ENCODE results near the gene ABHD10. TPM values are rescaled to one million over a fixed set of nuclear protein-coding genes. Genes with fewer than 3 reads are reported as not detected.

ABHD10 gene
- total RNA-seq, 1 donor from 2014 or later = 55.6 TPM

DNA sequence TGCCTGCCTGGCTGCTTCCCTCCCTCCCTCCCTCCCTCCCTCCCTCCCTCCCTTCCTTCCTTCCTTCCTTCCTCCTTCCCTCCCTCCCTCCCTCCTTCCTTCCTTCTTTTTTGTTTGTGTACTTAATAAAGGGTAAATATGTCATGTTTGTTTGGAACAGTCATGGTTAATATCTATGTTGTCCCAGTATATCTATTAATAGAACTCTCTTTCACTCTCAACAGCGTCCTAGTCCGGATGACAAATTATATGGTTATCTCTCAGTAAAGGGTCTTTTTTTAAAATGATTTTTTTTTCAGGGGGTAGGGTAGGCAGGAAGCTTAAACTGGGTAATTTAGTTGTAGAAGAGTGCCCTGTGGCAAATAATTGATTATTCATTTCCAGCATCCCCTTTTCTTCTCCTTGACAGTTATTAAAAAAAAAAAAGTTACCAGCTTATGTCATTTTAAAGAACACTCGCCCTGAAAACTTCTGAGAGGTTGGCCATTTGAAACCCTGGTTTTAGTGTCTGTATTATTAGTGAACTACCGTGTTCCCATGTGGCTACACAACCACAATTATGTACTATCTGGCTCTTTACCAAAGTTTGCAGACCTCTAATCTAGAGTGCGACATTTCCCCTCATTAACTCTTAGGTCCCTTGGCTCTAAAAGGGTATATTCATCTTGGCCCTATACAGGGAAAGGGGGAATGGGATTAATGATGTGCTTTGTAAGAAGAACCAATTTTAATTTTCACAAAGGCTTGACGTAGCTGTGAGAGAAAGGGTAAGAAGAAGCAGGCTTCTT, 33.6 kb downstream of the ABHD10 start:
- no peak overlapping the region for H3K27ac Mint-ChIP-seq (ENCODE audit: unreplicated experiment)

DNA sequence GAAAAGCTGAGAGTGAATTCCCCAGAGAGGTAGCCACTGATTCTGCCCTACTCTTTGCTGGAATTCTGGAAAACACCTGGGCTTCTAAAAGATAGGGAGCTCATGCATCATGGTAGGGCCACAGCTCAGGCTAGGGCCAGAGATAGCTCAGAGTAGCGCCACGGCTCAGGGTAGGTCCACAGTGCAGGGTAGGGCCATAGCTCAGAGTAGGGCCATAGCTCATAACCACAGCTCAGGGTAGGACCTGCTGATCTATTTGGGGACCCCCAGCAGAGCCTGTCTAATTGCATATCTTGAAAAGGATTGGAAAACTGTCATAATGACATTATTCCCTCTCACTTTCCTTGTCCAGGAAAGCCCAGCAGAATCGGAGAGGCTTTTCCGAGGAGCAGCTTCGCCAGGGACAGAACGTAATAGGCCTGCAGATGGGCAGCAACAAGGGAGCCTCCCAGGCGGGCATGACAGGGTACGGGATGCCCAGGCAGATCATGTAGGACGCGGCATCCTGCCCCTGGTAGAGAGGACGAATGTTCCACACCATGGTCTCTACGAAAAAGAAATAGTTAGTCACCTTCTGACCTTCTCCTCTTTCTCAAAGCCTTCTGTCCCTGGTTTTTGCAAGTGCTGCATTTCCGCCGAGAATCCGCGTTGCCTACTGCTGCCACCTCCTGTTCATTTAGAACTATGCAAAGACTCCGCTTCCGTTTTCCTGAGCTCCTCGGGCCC, 34.4 kb downstream of the ABHD10 start:
- TF ChIP-seq, protein P1, sequence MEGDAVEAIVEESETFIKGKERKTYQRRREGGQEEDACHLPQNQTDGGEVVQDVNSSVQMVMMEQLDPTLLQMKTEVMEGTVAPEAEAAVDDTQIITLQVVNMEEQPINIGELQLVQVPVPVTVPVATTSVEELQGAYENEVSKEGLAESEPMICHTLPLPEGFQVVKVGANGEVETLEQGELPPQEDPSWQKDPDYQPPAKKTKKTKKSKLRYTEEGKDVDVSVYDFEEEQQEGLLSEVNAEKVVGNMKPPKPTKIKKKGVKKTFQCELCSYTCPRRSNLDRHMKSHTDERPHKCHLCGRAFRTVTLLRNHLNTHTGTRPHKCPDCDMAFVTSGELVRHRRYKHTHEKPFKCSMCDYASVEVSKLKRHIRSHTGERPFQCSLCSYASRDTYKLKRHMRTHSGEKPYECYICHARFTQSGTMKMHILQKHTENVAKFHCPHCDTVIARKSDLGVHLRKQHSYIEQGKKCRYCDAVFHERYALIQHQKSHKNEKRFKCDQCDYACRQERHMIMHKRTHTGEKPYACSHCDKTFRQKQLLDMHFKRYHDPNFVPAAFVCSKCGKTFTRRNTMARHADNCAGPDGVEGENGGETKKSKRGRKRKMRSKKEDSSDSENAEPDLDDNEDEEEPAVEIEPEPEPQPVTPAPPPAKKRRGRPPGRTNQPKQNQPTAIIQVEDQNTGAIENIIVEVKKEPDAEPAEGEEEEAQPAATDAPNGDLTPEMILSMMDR (conservative IDR thresholded peaks at IDR 0.05) = peak; percentile 78
- Mint-ChIP-seq H3K27me3 (ENCODE audit: low read depth) (no peaks in the 10 kb centered on the region), H3K4me3 (no peak overlapping the region), H3K27ac (ENCODE audit: unreplicated experiment) (no peak overlapping the region), H3K9me3 (no peaks in the 10 kb centered on the region), H3K4me1 (peaks cover 46% of the 10 kb centered on the region), H3K36me3 (ENCODE audit: low read depth) (peaks cover 18% of the 10 kb centered on the region)
- peak; percentile 58 for DNase-seq (ENCODE audit: low read depth, low spot score)

More for the DNA sequence above, 33.6 kb downstream of the ABHD10 start:
- peaks cover 18% of the 10 kb centered on the region for H3K36me3 Mint-ChIP-seq (ENCODE audit: low read depth)
- peaks cover 46% of the 10 kb centered on the region for H3K4me1 Mint-ChIP-seq
- no peaks in the 10 kb centered on the region for H3K9me3 Mint-ChIP-seq
- TF ChIP-seq, protein P1 (conservative IDR thresholded peaks at IDR 0.05) = no peak
- no peak overlapping the region for H3K4me3 Mint-ChIP-seq
- H3K27me3 Mint-ChIP-seq (ENCODE audit: low read depth) = no peaks in the 10 kb centered on the region
- no peak for DNase-seq (ENCODE audit: low read depth, low spot score)

DNA sequence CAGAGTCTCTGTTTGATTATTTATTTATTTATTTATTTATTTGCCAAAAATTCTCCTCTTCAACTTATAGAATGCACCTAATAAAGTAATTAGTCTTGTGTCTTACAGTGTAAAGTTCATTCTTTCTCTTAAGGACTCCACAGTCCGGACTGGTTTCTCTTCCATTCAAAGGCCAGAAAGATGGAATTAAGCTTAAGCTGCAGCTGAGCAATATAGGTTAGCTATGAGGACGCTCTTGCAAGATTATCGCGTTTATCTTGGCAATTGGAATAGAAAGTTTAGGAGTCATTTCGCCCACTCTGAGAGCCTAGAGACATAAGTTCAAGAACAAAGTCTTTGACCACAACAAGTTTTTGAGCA, 34.9 kb downstream of the ABHD10 start:
- no peaks in the 10 kb centered on the region for H3K9me3 Mint-ChIP-seq
- H3K4me1 Mint-ChIP-seq = peaks cover 42% of the 10 kb centered on the region
- H3K27me3 Mint-ChIP-seq (ENCODE audit: low read depth) = no peaks in the 10 kb centered on the region
- no peak overlapping the region for H3K27ac Mint-ChIP-seq (ENCODE audit: unreplicated experiment)
- DNase-seq (ENCODE audit: low read depth, low spot score) = no peak
- H3K36me3 Mint-ChIP-seq (ENCODE audit: low read depth) = peaks cover 14% of the 10 kb centered on the region
- TF ChIP-seq, protein P1 (conservative IDR thresholded peaks at IDR 0.05) = no peak
- no peak overlapping the region for H3K4me3 Mint-ChIP-seq

DNA sequence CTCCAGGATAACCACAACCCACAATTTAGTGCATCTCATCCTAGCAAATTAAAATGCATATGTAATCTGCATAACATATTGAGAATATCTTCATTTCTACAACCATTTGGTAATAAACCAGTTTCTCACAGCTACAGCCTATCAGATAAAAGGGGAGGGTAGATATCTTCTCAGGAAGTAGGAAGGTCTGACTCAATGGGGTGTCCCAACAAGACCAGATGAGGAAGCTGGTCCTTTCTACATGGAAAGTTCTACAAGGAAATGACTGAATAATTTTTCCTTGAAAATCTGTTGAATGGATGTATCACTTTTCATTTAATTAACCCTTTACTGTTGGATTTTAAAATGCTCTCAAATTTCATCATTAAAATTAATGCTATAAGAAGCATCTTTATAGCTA, 38.3 kb downstream of the ABHD10 start:
- DNase-seq (ENCODE audit: low read depth, low spot score) = no peak
- Mint-ChIP-seq H3K9me3 (peaks cover 5% of the 10 kb centered on the region), H3K27ac (ENCODE audit: unreplicated experiment) (no peak overlapping the region), H3K36me3 (ENCODE audit: low read depth) (no peaks in the 10 kb centered on the region), H3K4me3 (no peak overlapping the region), H3K4me1 (peaks cover 41% of the 10 kb centered on the region), H3K27me3 (ENCODE audit: low read depth) (no peaks in the 10 kb centered on the region)
- TF ChIP-seq, protein P1 (conservative IDR thresholded peaks at IDR 0.05) = no peak

DNA sequence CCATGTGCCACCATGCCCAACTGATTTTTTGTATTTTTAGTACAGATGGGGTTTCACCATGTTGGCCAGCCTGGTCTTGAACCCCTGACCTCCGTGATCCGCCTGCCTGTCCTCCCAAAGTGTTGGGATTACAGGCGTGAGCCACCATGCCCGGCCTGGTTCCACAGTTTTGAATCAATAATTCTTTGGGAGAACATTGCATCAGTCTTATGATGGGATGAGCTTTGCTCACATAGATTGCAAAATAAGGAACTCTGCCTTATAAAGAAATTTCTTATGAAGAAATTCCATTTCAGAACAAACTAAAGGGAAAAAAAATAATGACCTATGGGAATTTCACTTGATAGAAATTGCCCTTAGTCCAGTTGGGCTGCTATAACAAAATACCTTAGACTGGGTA, 39.9 kb downstream of the ABHD10 start:
- Mint-ChIP-seq H3K9me3 (peaks cover 6% of the 10 kb centered on the region), H3K27me3 (ENCODE audit: low read depth) (no peaks in the 10 kb centered on the region), H3K27ac (ENCODE audit: unreplicated experiment) (no peak overlapping the region), H3K4me1 (peaks cover 26% of the 10 kb centered on the region), H3K4me3 (no peak overlapping the region), H3K36me3 (ENCODE audit: low read depth) (no peaks in the 10 kb centered on the region)
- TF ChIP-seq, protein P1 (conservative IDR thresholded peaks at IDR 0.05) = no peak
- no peak for DNase-seq (ENCODE audit: low read depth, low spot score)
